GM23338 (cell line): ENCODE measurements around the gene TBX6. TPM values are rescaled to one million over a fixed set of nuclear protein-coding genes. Genes with fewer than 3 reads are reported as not detected.

Experiments used
- ATAC-seq: fragments of 200-7000 bp; cut with Tn5 transposase; 3 replicates; pipeline ENCODE4 v1.9.1; 2020
- DNase-seq: peaks from one replicate; pipeline ENCODE4 v3.0.0-alpha.2; 2015; ENCODE audit warnings: low spot score
- H2AFZ ChIP-seq: fragments of 200-600 bp; sonication (generic); 2 replicates; pipeline ENCODE4 v1.8.0; 2016; ENCODE audit warnings: antibody characterized with exemption, mild to moderate bottlenecking, moderate library complexity
- H3F3A ChIP-seq: fragments of 200-600 bp; sonication (generic); replicated peaks from 2 replicates; pipeline ENCODE4 v1.8.0; 2017; ENCODE audit warnings: antibody characterized with exemption, mixed run types, low read depth
- H3K27ac ChIP-seq: fragments of 200-600 bp; sonication (generic); 2 replicates; pipeline ENCODE4 v1.6.1; 2016; ENCODE audit warnings: low read depth
- H3K27me3 ChIP-seq: fragments of 200-600 bp; sonication (generic); 2 replicates; pipeline ENCODE4 v1.8.0; 2016; ENCODE audit warnings: mild to moderate bottlenecking, mixed run types, moderate library complexity; ENCODE audit not compliant: insufficient read depth
- H3K36me3 ChIP-seq: fragments of 200-600 bp; sonication (generic); 2 replicates; pipeline ENCODE4 v1.8.0; 2016; ENCODE audit warnings: mild to moderate bottlenecking; ENCODE audit not compliant: insufficient read depth
- H3K4me1 ChIP-seq: fragments of 200-600 bp; sonication (generic); 2 replicates; pipeline ENCODE4 v1.8.0; 2016; ENCODE audit warnings: mild to moderate bottlenecking, moderate library complexity; ENCODE audit not compliant: insufficient read depth
- H3K4me2 ChIP-seq: fragments of 200-600 bp; sonication (generic); 2 replicates; pipeline ENCODE4 v1.7.1; 2017; ENCODE audit warnings: mixed run types
- H3K4me3 ChIP-seq: fragments of 200-600 bp; sonication (generic); 2 replicates; pipeline ENCODE4 v1.6.1; 2016; ENCODE audit warnings: mixed run types
- H3K79me2 ChIP-seq: fragments of 200-600 bp; sonication (generic); replicated peaks from 2 replicates; pipeline ENCODE4 v1.8.0; 2017; ENCODE audit warnings: mild to moderate bottlenecking; ENCODE audit not compliant: insufficient read depth
- H3K9me2 ChIP-seq: fragments of 200-600 bp; sonication (generic); 2 replicates; pipeline ENCODE4 v1.8.0; 2017; ENCODE audit not compliant: insufficient read depth
- H4K20me1 ChIP-seq: fragments of 200-600 bp; sonication (generic); replicated peaks from 2 replicates; pipeline ENCODE4 v1.8.0; 2017; ENCODE audit warnings: mild to moderate bottlenecking; ENCODE audit not compliant: insufficient read depth
- H3K27ac Mint-ChIP-seq: 2 replicates; pipeline ENCODE4 v1.8.0; 2020; ENCODE audit warnings: inconsistent platforms, mild to moderate bottlenecking, moderate library complexity, mixed read lengths
- H3K27me3 Mint-ChIP-seq: 3 replicates; pipeline ENCODE4 v1.8.0; 2022; ENCODE audit warnings: low read depth, mild to moderate bottlenecking, moderate library complexity, mixed read lengths, inconsistent platforms; ENCODE audit not compliant: insufficient read depth, poor library complexity
- H3K36me3 Mint-ChIP-seq: 3 replicates; pipeline ENCODE4 v1.8.0; 2021; ENCODE audit warnings: low read depth, mild to moderate bottlenecking, inconsistent platforms, moderate library complexity, mixed read lengths
- H3K4me1 Mint-ChIP-seq: 3 replicates; pipeline ENCODE4 v1.8.0; 2020; ENCODE audit warnings: mild to moderate bottlenecking, inconsistent platforms, mixed read lengths
- H3K4me3 Mint-ChIP-seq: 3 replicates; pipeline ENCODE4 v1.8.0; 2021; ENCODE audit warnings: moderate library complexity, mild to moderate bottlenecking, inconsistent platforms, mixed read lengths
- H3K9me3 Mint-ChIP-seq: 3 replicates; pipeline ENCODE4 v1.8.0; 2020; ENCODE audit warnings: moderate library complexity, mild to moderate bottlenecking, inconsistent platforms, mixed read lengths
- EZH2 ChIP-seq: fragments of 200-600 bp; sonication (generic); IDR thresholded peaks from one replicate; pipeline ENCODE4 v1.8.0; 2017; ENCODE audit warnings: antibody characterized with exemption, mild to moderate bottlenecking, low read depth; ENCODE audit not compliant: unreplicated experiment
- EZH2phosphoT487 ChIP-seq: fragments of 200-600 bp; sonication (generic); IDR thresholded peaks from one replicate; pipeline ENCODE4 v1.8.1; 2018; ENCODE audit warnings: antibody characterized with exemption; ENCODE audit not compliant: unreplicated experiment
- JUNB ChIP-seq: IDR thresholded peaks from one replicate; pipeline ENCODE4 v1.6.1; 2016; ENCODE audit warnings: antibody characterized with exemption; ENCODE audit not compliant: unreplicated experiment
- NANOG ChIP-seq: IDR thresholded peaks from 2 replicates; pipeline ENCODE4 v1.6.1; 2016; ENCODE audit warnings: antibody characterized with exemption, borderline replicate concordance
- ZNF114 ChIP-seq: fragments of 250-450 bp; sonication (Bioruptor Pico); IDR thresholded peaks from 2 replicates; pipeline ENCODE4 v1.5.0; 2020; ENCODE audit warnings: mild to moderate bottlenecking, moderate library complexity
- ZNF331 ChIP-seq: fragments of 250-450 bp; sonication (Bioruptor Pico); IDR thresholded peaks from 2 replicates; pipeline ENCODE4 v1.5.0; 2020; ENCODE audit warnings: low read depth, mild to moderate bottlenecking, moderate library complexity
- ZNF462 ChIP-seq: fragments of 250-450 bp; sonication (Bioruptor Pico); IDR thresholded peaks from 2 replicates; pipeline ENCODE4 v1.5.0; 2020; ENCODE audit warnings: mild to moderate bottlenecking, moderate library complexity
- polyA plus RNA-seq: library from polyadenylated mRNA; unstranded; fragments of >200 nt; fragmentation: Nextera tagmentation; extraction: Ambion mirVana; gene quantifications from 2 replicates; pipeline ENCODE4 v1.2.1, GENCODE V29; 2016
- total RNA-seq: library from RNA; depleted of rRNA; stranded (reverse); fragments of >200 nt; shearing (Covaris generic); gene quantifications from 2 replicates; pipeline ENCODE4 v1.2.3, GENCODE V29; 2014
- TF ChIP-seq, protein P1 (sequence below): IDR thresholded peaks from one replicate; pipeline ENCODE4 v1.6.1; 2018; ENCODE audit warnings: antibody characterized with exemption; ENCODE audit not compliant: unreplicated experiment
- TF ChIP-seq, protein P2 (sequence below), 2 experiments: fragments of 200-600 bp in 1 of 2; sonication (generic) in 1 of 2; conservative IDR thresholded peaks; 2 replicates each; pipeline versions ENCODE4 v1.5.1 to v1.6.1; 2016 to 2017; ENCODE audit warnings: antibody characterized with exemption in 2 of 2, low read depth in 2 of 2, mild to moderate bottlenecking in 2 of 2, moderate library complexity in 1 of 2
- TF ChIP-seq, protein P3 (sequence below): IDR thresholded peaks from 2 replicates; pipeline ENCODE4 v1.6.1; 2016; ENCODE audit warnings: antibody characterized with exemption

The TBX6 gene
- total and polyA plus RNA-seq, 2 experiments from 2014 or later = 1.1 to 2.4 TPM

DNA sequence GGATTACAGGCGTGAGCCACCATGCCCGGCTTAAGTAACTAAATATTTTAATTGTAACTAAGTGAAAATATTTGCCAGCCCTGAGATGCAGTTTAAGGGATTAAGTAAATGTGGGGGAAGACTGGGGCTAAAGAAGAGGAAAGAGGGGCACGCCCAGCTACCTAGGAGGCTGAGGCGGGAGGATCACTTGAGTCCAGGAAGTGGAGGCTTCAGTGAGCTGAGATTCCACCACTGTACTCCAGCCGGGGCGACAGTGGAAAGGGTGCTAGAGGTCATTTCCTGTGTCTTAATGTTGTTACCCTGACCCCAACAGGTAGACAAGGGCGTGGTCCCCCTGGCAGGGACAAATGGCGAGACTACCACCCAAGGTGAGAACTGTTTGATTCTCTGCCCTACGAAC lies 23.4 kb downstream of the TBX6 start (continued):
- TF ChIP-seq ZNF462 (CRISPR knock-in tag) = no peak
- no peak for TF ChIP-seq ZNF331 (CRISPR knock-in tag)
- no peak for TF ChIP-seq EZH2
- no peak for TF ChIP-seq JUNB
- TF ChIP-seq, protein P1, sequence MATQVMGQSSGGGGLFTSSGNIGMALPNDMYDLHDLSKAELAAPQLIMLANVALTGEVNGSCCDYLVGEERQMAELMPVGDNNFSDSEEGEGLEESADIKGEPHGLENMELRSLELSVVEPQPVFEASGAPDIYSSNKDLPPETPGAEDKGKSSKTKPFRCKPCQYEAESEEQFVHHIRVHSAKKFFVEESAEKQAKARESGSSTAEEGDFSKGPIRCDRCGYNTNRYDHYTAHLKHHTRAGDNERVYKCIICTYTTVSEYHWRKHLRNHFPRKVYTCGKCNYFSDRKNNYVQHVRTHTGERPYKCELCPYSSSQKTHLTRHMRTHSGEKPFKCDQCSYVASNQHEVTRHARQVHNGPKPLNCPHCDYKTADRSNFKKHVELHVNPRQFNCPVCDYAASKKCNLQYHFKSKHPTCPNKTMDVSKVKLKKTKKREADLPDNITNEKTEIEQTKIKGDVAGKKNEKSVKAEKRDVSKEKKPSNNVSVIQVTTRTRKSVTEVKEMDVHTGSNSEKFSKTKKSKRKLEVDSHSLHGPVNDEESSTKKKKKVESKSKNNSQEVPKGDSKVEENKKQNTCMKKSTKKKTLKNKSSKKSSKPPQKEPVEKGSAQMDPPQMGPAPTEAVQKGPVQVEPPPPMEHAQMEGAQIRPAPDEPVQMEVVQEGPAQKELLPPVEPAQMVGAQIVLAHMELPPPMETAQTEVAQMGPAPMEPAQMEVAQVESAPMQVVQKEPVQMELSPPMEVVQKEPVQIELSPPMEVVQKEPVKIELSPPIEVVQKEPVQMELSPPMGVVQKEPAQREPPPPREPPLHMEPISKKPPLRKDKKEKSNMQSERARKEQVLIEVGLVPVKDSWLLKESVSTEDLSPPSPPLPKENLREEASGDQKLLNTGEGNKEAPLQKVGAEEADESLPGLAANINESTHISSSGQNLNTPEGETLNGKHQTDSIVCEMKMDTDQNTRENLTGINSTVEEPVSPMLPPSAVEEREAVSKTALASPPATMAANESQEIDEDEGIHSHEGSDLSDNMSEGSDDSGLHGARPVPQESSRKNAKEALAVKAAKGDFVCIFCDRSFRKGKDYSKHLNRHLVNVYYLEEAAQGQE = no peak
- no peak for TF ChIP-seq NANOG

DNA sequence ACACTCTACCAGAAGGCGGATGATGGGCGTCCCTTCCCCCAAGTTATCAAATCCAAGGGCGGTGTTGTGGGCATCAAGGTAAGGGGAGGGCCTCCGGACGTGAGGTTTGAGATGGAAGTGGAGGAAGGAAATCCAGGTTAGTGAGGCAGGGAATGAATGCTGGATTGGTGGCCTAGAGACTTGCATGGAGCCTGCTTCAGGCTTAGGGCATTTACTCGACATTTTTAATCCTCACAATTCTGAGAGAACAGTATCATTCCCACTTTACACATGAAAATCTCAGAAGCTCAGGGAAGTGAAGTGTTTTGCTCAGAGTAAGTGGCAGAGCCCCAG lies 24.2 kb downstream of the TBX6 start:
- Histone ChIP-seq H4K20me1 (peaks cover 42% of the 10 kb centered on the region), H3K27me3 (no peaks in the 10 kb centered on the region), H3K4me1 (peaks cover 11% of the 10 kb centered on the region), H3K4me2 (peak overlapping the region; percentile 99; the same call in 1 of the 2 replicates), H3K4me3 (peak overlapping the region; percentile 97; the same call in 1 of the 2 replicates), H3F3A (peaks cover 68% of the 10 kb centered on the region), H3K36me3 (peaks cover 33% of the 10 kb centered on the region), H2AFZ (no peak overlapping the region), H3K27ac (peak overlapping the region; percentile 55; the same call in 1 of the 2 replicates), H3K79me2 (peaks cover 36% of the 10 kb centered on the region), H3K9me2 (no peaks in the 10 kb centered on the region)
- Mint-ChIP-seq H3K4me3 (peak overlapping the region; percentile 96), H3K9me3 (no peaks in the 10 kb centered on the region), H3K36me3 (peaks cover 62% of the 10 kb centered on the region), H3K4me1 (peaks cover 18% of the 10 kb centered on the region), H3K27me3 (peaks cover 23% of the 10 kb centered on the region), H3K27ac (no peak overlapping the region; the same call in 1 of the 2 replicates)
- TF ChIP-seq EZH2phosphoT487 (no peak), ZNF114 (CRISPR knock-in tag) (no peak)
- TF ChIP-seq, protein P2, sequence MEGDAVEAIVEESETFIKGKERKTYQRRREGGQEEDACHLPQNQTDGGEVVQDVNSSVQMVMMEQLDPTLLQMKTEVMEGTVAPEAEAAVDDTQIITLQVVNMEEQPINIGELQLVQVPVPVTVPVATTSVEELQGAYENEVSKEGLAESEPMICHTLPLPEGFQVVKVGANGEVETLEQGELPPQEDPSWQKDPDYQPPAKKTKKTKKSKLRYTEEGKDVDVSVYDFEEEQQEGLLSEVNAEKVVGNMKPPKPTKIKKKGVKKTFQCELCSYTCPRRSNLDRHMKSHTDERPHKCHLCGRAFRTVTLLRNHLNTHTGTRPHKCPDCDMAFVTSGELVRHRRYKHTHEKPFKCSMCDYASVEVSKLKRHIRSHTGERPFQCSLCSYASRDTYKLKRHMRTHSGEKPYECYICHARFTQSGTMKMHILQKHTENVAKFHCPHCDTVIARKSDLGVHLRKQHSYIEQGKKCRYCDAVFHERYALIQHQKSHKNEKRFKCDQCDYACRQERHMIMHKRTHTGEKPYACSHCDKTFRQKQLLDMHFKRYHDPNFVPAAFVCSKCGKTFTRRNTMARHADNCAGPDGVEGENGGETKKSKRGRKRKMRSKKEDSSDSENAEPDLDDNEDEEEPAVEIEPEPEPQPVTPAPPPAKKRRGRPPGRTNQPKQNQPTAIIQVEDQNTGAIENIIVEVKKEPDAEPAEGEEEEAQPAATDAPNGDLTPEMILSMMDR (conservative IDR thresholded peaks at IDR 0.05; ENCODE audit: low read depth in 2 of 2) = no peak
- TF ChIP-seq, protein P3, sequence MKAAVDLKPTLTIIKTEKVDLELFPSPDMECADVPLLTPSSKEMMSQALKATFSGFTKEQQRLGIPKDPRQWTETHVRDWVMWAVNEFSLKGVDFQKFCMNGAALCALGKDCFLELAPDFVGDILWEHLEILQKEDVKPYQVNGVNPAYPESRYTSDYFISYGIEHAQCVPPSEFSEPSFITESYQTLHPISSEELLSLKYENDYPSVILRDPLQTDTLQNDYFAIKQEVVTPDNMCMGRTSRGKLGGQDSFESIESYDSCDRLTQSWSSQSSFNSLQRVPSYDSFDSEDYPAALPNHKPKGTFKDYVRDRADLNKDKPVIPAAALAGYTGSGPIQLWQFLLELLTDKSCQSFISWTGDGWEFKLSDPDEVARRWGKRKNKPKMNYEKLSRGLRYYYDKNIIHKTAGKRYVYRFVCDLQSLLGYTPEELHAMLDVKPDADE = no peak
- no peak for ATAC-seq
- DNase-seq = no peak
